GM19238 (cell line): ENCODE measurements around the gene GJB1.
"Not testable (repeated sequence)": the region's sequence is repeated elsewhere in the genome, so short reads cannot be mapped to it uniquely, and the experiment has no call there.

Source experiments
- DNase-seq: peaks from one replicate; pipeline ENCODE4 v3.0.0; 2011; ENCODE audit warnings: low spot score; ENCODE audit not compliant: insufficient read length

Gene GJB1

DNA sequence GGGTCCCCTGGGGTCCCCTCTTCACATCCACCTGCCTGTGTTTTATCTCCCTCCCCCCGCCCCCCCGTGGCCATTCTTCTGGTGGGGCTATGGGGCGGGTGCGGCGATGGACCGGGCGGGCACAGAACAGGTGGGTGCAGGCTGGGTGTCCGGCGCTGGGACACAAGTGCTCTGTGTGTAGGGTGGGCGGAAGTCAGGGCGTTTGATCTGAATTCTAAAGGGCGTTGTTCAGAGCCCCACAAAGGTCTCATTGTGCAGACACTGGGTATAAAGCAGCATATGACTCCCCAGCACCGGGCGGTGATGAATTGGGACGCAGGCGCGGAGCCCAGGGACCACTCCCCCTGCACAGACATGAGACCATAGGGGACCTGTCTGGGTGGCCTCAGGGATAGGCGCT, at the start of gene GJB1:
GJB1 (plus strand) TSS at position 296 of the 400 bp plus-strand sequence. CDS start 484 bp downstream, outside the sequence.
- no peak for DNase-seq

DNA sequence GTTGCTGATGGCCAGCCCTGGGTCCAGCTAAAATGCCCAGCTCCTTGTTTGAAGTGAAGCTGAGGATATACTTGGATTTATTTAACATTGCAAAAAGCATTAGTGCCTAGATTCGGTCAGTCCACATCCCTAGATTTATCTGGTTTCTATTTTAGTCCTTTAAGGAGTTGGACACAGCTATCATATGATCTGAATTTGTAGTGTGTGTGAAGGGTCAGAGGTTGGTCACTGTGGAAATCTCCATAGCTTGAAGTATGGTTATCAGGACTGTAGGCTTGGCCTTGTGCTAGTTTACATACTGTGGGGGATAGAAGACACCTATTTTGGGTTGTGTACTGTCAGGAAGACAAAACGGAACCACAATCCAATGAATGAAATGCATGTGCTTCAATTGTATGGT, 49.6 kb upstream of the GJB1 start:
- no peak for DNase-seq

DNA sequence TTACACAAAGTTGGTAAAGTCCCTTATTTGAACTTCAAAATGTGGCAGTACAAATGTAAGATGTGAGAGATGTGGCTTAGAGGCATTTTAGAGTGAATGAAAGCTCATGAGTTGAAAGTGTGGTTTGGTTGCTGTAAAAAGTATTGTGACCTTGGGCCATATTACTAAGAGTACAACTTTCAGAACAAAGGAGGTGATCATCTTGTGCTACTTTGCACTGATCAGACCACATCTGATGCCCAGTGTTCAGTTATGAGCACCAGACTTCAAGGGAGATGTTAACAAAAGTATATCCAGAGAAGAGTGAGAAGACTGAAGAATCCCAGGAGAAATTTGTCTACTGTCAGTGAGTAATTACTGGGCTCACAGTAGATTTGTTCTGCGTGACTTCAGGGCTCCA, 48.2 kb upstream of the GJB1 start:
- no peak for DNase-seq

DNA sequence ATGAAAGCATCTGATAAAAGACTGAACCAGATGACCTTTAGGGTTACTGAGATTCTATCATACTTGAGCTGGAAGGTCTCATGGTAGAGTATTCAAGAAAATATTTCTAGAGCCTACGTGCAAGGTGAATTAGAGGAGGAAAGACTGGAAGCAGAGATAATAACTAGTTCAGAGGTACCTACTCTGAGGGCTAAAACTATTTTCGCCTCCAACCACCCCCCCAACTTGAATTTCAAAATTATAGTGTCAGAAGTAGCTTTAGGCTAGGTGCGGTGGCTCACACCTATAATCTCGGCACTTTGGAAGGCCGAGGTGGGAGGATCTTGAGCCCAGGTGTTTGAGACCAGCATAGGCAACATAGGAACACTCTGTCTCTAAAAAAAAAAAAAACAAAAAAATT, 47.5 kb upstream of the GJB1 start:
- DNase-seq: no peak

DNA sequence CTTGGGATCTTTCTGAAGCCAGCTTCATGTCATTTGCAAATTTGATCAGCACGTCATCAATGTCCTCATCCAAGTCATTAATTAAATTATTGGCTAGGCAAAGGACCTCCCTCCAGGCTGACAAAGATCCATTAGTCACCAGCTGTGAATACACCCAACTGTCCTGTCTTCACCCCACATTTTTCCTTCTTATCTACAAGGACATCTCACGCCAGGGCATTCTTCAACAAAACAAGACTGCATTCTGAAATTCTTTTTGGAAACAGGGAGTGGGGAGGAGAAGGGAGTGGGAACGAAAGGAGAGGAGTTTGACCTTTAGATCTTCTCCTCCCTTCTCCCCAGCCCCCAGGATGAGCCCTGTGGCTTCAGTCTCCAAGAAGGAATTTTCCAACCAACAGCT, 45.7 kb upstream of the GJB1 start:
- no peak for DNase-seq

DNA sequence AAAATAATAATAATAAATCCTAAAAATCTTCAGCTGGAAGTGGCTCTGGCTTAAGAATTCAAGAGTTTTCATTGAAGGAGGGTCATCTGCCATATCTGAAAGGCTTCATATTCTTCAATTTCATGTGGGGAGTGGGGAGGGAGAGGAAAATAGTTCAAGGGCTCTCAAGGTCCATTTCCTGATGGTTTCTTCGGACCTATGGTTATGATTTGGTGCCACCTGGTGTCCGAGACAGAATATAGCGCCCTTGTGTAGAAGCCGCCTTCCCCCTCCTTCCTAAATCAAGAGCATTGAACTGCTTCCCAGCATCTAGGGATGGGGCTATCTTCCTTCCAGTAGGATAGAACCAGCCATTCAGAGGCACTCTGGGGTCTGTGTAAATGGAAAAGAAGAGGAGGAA, 44.1 kb upstream of the GJB1 start:
- peak; percentile 32 for DNase-seq

DNA sequence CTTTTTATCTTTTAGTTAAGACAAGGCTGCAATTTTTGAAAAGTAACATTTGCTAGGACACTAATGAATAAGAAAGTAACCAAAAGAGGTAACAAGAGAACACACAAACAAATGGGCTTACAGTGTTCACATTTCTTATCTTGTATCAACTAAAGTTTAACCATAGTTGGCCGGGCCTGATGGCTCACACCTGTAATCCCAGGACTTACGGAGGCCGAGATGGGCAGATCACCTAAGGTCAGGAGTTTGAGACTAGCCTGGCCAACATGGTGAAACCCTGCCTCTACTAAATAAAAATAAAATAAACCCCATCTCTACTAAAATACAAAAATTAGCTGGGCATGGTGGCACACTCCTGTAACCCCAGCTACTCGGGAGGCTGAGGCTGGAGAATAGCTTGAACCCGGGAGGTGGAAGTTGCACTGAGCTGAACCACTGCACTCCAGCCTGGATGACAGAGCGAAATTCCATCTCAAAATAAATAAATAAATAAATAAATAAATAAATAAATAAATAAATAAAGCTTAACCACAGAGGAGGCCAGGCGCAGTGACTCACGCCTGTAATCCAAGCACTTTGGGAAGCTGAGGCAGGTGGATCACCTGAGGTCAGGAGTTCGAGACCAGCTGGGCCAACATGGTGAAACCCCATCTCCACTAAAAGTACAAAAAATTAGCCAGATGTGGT, 42.3 kb upstream of the GJB1 start:
- not testable (repeated sequence) for DNase-seq

DNA sequence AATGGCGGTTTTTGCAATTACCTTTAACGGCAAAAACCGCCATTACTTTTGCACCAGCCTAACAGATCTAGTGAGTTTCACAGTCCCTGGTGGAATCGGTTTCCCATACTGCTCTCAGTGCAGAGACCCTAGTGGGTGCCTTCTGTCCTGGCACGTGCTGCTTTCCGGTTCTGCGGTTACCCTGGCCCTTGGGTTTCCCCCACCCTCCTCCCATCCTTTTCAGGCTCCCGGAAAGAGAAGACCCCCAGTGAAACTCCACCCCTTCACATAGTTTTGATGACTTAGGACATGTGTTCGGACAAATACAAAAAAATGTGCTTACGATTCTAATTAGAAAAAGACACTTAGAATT, 41.5 kb upstream of the GJB1 start:
- no peak for DNase-seq

DNA sequence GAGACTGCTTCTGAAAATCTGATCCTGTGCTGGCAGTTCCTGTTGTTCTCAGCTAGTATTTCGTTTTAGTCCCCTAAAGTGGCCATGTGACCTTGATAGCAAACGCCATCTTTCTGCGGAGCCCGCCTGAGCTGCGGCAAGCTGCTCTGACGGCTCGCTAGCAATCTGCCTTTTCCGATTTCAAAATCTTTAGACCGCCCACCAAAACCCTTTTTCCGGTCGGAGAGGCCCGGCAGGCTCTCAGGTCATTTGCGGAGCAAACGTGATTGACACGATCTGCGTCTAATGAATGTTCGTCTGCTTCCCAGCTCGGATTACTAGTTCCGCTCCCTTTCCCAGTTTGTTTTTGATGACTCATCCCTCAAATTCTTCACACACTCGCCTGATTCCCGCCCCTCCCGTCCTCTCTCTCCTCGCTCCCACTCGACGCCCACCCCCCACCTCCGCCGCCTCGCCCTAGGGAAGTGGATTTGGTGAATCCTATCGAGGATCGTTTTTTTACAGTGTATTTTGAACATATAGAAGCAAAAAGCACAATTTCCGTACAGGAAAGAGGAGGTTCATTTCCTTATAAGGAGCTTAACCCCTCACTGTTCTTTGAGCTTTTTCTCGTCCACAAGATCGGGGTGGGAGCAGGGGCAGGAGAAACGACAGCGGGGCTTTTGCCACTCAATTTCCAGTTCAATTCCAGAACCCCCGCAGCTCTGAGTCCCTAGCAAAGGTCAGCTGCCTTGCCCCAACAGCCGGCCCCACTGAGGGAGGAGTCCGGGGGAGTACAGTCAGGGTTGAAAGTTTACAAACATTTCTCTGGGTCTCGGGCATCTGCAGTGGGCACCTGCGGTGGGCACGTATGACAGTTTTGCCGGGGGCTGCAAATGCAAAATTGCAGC, 40.9 kb upstream of the GJB1 start:
- DNase-seq: peak; percentile 41

DNA sequence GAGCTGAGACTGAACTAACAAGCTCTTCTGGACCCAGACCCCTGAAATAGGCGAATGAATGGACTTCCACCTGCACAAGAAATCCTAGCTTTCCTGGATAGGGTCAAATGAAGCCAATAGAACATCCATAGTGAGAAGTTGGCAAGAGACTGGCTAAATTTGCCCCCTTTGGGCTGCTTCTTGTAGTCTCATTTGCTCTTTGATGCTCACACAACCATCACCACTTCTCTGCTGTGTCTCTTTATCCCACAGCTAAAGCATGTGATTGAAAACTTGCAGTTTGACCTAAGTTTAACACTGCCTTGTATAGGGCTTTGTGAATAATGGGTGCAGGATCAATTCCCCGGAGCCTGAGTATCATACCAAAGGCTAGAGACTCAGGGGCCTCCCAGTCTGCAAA, 40.2 kb upstream of the GJB1 start:
- no peak for DNase-seq

DNA sequence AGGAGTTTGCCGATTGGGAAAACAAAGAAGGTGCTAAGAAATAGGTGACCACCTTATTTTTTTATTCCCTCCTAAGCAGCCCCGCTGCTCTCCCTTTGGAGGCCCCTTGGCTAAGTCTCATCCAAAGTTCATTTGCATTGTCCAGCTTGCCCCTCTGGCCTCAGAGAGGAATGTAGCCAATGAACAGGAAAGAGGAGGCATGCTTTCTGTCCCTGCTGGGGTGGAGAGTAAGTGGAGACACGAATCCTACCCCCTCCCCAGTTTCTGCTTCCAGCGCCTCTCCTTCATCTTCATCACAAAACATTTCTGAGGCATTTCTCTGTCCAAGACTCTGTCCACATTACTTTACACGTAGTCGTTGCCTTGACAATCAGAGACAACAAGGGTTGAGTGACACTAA, 39.7 kb upstream of the GJB1 start:
- DNase-seq: no peak

DNA sequence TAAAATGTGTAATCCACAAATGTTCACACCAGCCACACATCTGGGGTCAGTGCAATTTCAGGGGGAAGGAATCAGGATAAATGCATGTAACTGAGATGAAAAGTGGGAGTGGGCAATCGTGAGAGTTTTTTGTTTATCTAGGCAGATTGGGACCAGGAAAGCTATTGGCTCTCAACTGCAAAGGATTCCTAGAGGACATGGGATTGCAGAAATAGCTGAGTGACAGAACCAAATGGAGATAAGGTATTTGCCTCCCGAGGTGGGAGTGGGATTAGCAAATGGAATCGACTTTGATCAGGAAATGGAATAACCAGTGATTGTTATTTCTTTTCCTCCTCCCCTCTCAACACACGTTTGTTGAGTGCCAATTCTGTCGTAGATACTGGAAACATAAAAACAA, 38.9 kb upstream of the GJB1 start:
- no peak for DNase-seq

DNA sequence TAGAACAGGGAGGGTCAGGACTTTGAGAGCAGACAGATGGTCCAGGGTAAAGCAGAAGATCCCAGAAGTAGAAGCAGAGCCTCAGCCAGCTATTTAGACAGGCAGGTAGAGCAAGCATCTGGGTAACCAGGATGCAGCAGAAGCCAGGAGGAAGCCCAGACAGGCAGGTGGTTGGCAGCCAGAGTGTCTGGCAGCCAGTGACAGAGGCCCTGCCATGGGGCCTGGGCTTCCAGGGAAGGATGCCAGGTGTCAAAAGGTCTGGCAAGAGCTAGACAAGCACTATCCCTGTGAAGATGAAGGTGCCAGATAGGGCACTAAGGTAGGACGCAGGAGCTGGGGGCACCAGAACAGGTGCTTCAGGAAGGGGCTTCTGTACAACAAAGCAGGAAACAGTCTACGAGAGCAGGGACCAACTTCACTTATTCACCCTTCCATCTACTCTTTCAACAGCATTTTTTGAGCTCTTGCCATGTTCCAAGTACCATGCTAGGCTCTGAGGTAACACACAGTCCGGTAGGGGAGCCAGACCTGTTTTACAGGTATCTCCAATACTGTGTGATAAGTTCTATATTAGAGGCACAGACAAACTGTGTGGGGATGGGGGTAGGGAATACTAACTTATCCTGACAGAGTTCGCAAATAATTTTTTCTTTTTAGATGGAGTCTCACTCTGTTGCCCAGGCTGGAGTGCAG, 38.1 kb upstream of the GJB1 start:
- DNase-seq: no peak

DNA sequence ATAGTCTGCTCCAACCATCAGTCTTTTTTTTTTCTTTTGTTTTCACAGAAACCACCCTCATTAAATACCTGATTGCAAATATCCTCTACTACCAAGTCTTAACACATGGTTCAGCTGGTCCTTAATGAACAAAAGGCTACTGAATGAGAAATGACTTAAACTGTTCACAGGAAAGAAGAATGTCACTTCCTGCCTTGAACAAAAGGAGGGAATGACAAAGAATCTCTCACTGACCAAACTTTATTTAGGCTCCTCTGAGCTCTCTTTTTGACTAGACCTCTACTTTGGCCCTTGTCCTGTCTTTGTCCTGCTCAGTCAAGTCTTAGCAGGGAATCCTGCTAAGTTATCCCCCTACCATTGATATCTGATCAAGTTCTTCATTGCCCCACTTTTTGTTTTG, 31.8 kb upstream of the GJB1 start:
- DNase-seq: no peak

DNA sequence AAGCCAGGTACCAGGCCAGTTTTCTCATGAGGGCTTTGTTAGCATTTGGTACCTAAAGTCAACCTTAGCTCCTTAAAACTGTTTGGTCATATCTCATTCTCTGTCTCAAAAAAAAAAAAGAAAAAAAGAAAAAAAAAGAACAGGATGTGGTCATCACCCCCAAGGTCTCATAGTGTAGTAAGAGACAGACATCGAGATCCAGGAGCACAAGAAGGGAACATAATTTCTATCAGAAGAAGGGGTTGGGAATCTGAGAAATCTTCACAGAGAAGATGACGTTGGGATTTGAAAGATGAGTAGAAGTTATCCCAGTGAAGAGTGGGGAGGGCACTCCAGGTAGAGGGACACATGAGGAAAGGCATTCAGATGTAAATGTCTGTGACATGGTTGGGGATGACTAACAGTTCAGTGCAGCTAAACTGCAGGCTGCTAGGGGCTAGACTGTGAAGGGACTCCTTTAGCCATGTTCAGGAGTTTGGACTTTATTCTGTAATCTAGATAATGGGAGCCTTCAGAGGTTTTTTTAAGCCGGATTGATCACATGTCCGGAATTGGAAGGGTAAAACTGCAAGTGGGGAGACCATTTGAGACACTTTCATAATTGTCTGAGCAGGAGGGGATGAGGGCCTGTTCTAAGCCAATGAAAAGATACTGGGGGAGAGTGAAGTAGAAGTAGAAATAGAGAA, 26.9 kb upstream of the GJB1 start:
- DNase-seq: no peak

DNA sequence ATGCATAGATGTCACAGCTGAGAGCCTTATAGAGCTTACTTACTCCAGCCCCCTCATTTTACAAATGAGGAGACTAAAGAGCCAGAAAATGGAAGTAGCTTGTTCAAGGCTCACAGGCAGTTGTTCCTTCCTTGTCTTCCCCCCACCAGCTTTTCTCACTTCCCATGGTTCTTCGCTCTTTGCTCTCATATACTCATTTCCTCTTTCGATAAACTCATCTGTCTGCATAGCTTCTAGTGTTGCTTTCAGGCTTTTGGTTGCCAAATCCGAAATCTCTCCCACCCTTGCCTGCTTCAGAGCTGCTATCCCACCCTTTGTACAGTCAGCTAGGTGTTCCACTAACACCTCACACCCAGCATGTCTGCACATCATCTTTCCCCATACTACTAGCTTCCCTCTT, 25.0 kb upstream of the GJB1 start:
- DNase-seq: peak; percentile 34

DNA sequence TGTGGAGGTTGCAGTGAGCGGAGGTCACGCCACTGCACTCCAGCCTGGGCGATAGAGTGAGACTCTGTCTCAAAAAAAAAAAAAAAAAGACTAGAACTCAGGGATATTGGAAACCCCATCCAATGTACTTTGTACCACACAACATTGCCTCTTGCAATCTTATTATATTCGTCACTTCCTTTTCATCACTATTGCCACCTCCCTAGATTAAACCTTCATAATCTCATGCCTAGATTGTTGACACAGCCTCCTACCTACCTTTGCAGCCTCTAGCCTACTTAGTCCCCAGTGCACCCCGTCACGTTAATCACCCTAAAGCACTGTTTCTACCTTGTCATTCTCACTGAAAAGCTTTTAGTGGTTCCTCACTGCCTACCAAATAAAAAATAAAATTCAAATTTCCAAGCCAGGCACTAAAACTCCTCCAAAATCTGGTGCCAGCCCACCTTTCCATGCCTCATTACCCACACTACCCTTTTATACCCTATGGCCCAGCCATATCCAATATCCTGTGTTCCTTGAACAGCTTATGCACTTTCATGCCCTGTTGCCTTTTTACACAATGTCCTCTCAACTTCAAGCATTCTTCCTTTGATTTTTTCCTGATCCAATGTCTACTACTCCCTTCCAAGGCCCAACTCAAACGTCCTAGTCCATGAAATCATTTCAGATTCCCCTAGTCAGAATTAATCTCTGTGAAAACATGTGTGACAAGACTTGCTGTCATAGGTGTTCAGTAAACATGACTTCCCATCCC, 23.6 kb upstream of the GJB1 start:
- DNase-seq: no peak

DNA sequence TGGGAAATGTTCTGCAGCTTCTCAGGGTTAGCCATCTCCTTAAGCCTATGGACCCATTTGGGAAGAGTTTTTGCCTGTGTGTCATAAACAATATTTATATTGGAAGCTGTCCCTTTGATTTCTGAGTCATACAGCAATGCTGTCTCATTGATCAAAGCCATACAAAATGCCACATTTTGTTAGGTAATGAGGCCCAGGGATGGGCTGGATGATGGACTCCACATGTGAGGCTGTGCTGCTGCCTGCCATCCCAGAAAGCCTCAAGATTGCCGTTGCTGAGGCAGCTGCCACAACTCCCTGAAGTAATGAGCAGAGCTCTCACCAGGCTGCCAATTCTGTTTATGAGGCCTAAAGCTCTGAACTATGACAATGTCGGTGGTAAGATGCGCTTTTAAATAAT, 12.2 kb upstream of the GJB1 start:
- DNase-seq: no peak

DNA sequence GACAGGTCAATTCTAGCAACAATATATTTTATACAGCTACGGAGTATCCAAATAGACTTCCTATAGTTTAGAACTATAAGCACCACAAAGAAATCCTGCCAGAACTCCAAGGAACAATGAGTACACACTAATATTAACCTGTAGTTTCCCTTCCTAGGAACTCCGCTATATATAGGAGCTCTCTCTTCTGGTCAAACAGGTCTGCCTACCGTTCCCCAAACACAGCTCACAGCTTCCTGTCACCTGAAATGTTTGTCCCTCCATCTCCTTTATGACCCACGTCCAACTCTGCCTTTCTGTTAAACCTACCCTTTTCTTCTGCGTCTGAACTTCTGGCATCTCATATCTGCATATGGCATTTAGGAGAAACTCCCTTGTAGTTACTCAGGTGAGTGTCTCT, 10.5 kb upstream of the GJB1 start:
- DNase-seq: no peak

DNA sequence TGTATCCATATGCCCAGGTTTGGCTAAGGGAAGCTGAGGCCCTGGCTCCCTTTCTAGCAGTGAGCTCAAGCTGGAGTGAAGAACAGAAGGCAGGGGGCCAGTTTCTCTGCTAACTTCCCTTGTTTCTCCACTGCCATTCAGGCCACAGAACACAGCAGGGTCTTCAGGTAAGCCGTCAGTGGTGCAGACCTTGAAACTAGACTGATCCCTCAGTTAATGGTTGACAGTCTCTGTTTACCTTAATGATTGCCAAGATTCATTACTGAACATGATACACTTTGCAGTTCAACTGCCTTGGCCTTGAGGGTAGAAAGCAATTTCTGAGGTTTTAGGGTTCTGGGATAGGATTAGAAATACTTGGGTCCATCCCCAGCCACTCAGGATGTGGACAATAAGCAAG, 8.9 kb upstream of the GJB1 start:
- no peak for DNase-seq
